CD4-positive, alpha-beta T cell treated with Interferon gamma for 1 hour (primary cell): ENCODE data around the gene ACADSB.

Experiments used
- DNase-seq: peaks from one replicate; pipeline ENCODE4 v3.0.0-alpha.2; 2020

Gene ACADSB

GRCh38 chr10:123103944-123104343 is 95.1 kb downstream of the ACADSB start:
- no peak for DNase-seq
